ENCODE results near the gene COQ6.
A peak's percentile ranks its signal among the peaks of the same experiment; 100 is the strongest.
"Not testable (repeated sequence)": the region's sequence is repeated elsewhere in the genome, so short reads cannot be mapped to it uniquely, and the experiment has no call there.

The COQ6 gene

DNA sequence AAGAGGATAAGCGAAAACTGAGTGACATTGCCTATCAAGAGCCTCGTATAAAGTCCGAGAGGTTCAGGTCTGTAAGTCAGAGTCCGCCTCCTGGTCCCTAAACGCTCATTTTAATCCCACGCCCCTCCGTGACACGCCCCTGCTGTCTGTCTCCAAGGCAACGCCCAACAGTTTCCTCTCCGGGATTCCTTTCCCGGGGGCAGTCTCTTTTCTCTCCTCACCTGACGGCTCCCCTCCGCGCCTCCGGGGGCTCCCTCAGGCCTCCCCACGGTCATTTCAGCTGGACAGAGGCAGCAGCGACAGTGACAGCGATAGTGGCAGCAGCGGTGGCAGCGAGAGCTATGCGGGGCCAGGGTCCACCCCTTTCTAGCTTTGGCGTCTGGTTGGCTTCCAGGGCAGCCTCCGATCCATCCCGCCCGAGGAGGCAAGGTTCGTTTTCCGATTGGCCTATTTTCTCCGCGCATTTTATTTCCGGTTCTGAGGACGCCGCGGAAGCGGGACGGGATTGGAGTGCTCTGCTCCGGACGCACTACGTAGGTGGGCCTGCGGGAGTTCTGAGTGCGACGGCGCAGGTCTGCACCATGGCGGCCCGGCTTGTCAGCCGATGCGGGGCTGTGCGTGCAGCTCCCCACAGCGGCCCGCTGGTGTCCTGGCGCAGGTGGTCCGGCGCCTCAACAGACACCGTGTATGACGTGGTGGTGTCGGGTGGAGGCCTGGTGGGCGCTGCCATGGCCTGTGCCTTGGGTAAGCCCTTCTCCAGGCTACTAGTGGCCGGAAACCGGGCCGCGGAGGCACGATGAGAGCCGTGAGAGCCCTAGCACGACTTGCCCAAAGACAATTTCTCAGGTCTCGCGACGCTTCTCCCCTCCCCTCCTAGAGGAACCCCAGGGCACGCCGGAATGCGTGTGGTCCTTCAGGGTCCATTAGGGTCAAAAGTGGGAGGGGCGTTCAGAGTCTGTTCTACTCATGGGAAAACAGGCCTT is at the start of gene COQ6, which contains the start of gene FAM161B:
Gene COQ6 (plus strand): TSS at position 551 of the 983 bp plus-strand sequence. CDS start 31 bp downstream, at position 582.
Gene FAM161B (minus strand): TSS at position 343 of the 983 bp plus-strand sequence. CDS start 68 bp downstream, at position 275.
- peak; percentile 95 for DNase-seq (ENCODE audit: low read depth)
- H3K4me3 ChIP-seq (ENCODE audit: control insufficient read depth, low read depth, low read length): peak within 1 kb of the TSS; percentile 97
- TF ChIP-seq, protein P1, sequence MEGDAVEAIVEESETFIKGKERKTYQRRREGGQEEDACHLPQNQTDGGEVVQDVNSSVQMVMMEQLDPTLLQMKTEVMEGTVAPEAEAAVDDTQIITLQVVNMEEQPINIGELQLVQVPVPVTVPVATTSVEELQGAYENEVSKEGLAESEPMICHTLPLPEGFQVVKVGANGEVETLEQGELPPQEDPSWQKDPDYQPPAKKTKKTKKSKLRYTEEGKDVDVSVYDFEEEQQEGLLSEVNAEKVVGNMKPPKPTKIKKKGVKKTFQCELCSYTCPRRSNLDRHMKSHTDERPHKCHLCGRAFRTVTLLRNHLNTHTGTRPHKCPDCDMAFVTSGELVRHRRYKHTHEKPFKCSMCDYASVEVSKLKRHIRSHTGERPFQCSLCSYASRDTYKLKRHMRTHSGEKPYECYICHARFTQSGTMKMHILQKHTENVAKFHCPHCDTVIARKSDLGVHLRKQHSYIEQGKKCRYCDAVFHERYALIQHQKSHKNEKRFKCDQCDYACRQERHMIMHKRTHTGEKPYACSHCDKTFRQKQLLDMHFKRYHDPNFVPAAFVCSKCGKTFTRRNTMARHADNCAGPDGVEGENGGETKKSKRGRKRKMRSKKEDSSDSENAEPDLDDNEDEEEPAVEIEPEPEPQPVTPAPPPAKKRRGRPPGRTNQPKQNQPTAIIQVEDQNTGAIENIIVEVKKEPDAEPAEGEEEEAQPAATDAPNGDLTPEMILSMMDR (conservative IDR thresholded peaks at IDR 0.05; ENCODE audit: control insufficient read depth, insufficient read depth, low read depth, low read length): no peak

DNA sequence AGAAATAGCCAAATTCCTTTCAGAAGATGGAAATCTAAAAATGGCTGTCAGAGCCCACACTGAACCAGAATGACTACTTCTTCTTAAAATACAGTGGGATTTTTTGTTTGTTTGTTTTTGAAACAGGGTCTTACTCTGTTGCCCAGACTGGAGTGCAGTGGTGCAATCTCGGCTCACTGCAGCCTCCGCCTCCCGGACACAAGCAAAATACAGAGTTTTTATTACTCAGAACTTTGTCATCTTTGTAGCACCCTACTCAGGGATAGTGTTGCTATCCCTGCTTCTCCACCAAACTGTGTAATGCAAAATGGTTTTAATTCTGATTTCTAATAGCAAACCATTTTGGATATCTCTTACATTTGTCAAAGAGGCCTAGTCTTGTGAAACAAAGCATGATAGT is 47.1 kb upstream of the COQ6 start:
- TF ChIP-seq, protein P1 (conservative IDR thresholded peaks at IDR 0.05; ENCODE audit: control insufficient read depth, insufficient read depth, low read depth, low read length): no peak
- no peak overlapping the region for H3K4me3 ChIP-seq (ENCODE audit: control insufficient read depth, low read depth, low read length)
- DNase-seq (ENCODE audit: low read depth): peak; percentile 35

DNA sequence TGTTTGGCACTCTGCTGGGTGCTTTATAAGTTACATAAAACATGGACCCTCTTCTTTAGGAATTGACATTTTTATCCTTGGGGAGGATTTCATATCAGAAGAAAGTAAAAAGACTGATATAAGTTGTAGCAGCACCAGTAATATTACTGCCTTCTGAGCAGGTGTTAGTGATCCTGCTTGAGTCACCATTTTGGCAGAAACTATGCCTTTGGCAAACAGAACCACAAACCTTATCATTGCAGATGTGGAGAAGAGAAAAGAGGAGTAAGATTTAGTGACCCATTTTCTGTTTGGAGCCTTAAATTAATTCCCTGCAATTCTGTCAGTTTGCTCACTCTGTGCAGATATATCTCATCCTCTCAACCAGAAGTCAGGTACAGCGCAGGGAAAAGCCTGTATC is 40.4 kb upstream of the COQ6 start:
- TF ChIP-seq, protein P1 (conservative IDR thresholded peaks at IDR 0.05; ENCODE audit: control insufficient read depth, insufficient read depth, low read depth, low read length): no peak
- DNase-seq (ENCODE audit: low read depth): peak; percentile 36
- no peak overlapping the region for H3K4me3 ChIP-seq (ENCODE audit: control insufficient read depth, low read depth, low read length)

DNA sequence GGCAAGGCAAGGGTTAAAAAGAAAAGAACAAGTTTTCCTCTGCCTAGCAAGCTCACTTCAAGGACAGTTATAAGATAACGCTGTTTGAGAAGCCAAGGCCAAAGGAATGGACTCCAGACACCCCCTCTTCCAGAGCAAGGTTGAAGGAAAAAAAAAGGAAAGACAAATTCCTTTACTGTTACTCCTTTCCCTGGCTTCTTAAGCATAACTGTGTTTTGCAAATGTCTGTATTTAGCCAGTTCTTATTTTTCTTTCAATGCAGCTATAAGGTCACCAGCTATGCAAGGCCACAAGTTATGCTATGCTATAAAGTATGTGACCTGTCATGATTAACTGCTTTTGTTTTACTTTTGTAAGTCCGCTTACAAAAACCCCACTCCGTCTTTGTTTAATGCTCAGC is 36.8 kb upstream of the COQ6 start:
- H3K4me3 ChIP-seq (ENCODE audit: control insufficient read depth, low read depth, low read length): no peak overlapping the region
- DNase-seq (ENCODE audit: low read depth): no peak
- TF ChIP-seq, protein P1 (conservative IDR thresholded peaks at IDR 0.05; ENCODE audit: control insufficient read depth, insufficient read depth, low read depth, low read length): no peak

DNA sequence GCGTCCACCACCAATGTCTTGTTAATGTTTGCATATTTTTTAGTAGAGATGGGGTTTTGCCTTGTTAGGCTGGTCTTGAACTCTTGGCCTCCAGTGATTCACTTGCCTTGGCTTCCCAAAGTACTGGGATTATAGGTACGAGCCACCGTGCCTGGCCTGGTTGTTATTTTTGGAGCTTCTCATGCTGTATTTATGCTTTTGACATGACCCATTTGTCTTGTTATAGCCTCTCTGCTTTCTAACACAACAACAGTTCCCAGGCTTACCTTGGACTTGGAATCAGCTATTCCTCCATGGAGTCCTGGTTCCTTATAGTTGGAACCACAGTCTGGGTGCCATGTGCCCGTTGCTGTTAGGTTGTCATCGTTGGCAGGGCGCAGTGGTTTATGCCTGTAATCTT is 33.8 kb upstream of the COQ6 start:
- TF ChIP-seq, protein P1 (conservative IDR thresholded peaks at IDR 0.05; ENCODE audit: control insufficient read depth, insufficient read depth, low read depth, low read length): no peak
- H3K4me3 ChIP-seq (ENCODE audit: control insufficient read depth, low read depth, low read length): no peak overlapping the region
- DNase-seq (ENCODE audit: low read depth): no peak

DNA sequence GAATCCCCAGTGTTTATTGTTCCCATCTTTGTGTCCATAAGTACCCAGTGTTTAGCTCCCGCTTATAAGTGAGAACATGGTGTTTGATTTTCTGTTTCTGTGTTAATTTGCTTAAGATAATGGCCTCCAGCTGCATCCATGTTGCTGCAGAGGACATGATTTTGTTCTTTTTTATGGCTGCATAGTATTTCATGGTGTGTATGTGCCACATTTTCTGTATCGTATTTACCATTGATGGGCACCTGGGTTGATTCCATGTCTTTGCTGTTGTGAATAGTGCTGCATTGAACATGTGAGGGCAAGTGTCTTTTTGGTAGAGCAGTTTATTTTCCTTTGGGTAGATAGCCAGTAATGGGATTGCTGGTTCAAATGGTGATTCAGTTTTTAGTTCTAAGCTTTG is 30.6 kb upstream of the COQ6 start:
- not testable (repeated sequence) for DNase-seq (ENCODE audit: low read depth); H3K4me3 ChIP-seq (ENCODE audit: control insufficient read depth, low read depth, low read length)

DNA sequence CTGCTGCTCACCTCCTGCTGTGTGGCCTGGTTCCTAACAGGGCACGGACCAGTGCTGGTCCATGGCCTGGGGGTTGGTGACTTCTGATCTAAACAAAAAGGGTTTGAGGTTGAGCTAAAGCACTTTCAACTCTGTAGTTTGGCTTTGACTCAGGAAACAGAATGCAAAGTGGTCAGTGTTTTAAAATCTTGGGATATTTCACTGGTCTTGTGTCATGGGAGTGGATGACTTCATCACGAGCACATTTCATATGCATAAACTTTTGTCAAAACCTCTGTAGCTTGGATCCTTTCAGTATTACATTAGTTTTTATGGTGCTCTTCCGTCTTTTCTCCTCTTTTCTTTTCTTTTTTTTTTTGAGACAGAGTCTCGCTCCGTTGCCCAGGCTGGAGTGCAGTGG is 25.8 kb upstream of the COQ6 start:
- TF ChIP-seq, protein P1 (conservative IDR thresholded peaks at IDR 0.05; ENCODE audit: control insufficient read depth, insufficient read depth, low read depth, low read length): no peak
- H3K4me3 ChIP-seq (ENCODE audit: control insufficient read depth, low read depth, low read length): no peak overlapping the region
- DNase-seq (ENCODE audit: low read depth): no peak
